Measurements from ENCODE around the gene EXOC3L2.

The EXOC3L2 gene

GRCh38 chr19:45178262-45179071, 66.7 kb downstream of the EXOC3L2 start, which contains the start of gene BLOC1S3:
BLOC1S3 (plus strand) TSS chr19:45178784; CDS start chr19:45179297, 513 bp downstream.
- H3K4me3 Mint-ChIP-seq = peak within 1 kb of the TSS; percentile 89 to 91 (median 90)
- no peaks in the 10 kb centered on the region for H3K9me3 Mint-ChIP-seq
- H3K27ac Mint-ChIP-seq = peak within 1 kb of the TSS; percentile 31 to 88 (median 71)
- TF ChIP-seq, protein P1, sequence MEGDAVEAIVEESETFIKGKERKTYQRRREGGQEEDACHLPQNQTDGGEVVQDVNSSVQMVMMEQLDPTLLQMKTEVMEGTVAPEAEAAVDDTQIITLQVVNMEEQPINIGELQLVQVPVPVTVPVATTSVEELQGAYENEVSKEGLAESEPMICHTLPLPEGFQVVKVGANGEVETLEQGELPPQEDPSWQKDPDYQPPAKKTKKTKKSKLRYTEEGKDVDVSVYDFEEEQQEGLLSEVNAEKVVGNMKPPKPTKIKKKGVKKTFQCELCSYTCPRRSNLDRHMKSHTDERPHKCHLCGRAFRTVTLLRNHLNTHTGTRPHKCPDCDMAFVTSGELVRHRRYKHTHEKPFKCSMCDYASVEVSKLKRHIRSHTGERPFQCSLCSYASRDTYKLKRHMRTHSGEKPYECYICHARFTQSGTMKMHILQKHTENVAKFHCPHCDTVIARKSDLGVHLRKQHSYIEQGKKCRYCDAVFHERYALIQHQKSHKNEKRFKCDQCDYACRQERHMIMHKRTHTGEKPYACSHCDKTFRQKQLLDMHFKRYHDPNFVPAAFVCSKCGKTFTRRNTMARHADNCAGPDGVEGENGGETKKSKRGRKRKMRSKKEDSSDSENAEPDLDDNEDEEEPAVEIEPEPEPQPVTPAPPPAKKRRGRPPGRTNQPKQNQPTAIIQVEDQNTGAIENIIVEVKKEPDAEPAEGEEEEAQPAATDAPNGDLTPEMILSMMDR (IDR thresholded peaks at IDR 0.05; ENCODE audit: unreplicated experiment in 3 of 3) = peak in 2 of 3 experiments; percentile 25 to 48
- H3K27me3 Mint-ChIP-seq (ENCODE audit: low read depth) = no peaks in the 10 kb centered on the region
- H3K4me1 Mint-ChIP-seq = peaks cover 19% of the 10 kb centered on the region
- peaks cover 4% of the 10 kb centered on the region for H3K36me3 Mint-ChIP-seq (ENCODE audit: low read depth)

DNA sequence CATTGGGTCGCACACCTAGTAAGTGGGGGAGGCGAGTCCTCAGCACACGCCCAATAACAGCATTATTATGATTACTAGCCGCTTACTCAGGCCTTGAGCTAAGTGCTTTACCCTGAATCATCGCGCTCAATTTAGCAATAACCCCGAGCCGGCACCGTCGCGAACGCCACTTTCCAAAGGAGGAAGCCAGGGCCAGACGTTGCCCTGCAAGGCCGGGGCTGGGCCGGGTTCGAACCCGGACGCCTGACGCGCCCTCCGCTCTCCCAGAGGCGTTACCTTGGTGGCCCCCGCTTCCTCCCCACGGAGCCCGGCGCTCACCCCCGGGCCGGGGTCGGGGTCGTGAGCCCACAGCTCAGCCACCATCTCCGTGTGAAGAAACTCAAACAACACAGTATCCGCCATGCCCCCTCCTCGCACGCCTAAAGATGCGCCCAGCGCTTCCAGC, 67.4 kb downstream of the EXOC3L2 start, which contains the start of gene TRAPPC6A:
Gene TRAPPC6A (minus strand): TSS at position 421 of the 445 bp plus-strand sequence. CDS start 19 bp downstream, at position 402.
- Mint-ChIP-seq H3K36me3 (ENCODE audit: low read depth) (peaks cover 4% of the 10 kb centered on the region), H3K9me3 (no peaks in the 10 kb centered on the region), H3K27me3 (ENCODE audit: low read depth) (no peaks in the 10 kb centered on the region), H3K4me3 (peak within 1 kb of the TSS; percentile 89 to 91 (median 90)), H3K4me1 (peaks cover 19% of the 10 kb centered on the region), H3K27ac (peak within 1 kb of the TSS; percentile 31 to 88 (median 71))
- TF ChIP-seq, protein P1 (IDR thresholded peaks at IDR 0.05; ENCODE audit: unreplicated experiment in 3 of 3) = no peak

DNA sequence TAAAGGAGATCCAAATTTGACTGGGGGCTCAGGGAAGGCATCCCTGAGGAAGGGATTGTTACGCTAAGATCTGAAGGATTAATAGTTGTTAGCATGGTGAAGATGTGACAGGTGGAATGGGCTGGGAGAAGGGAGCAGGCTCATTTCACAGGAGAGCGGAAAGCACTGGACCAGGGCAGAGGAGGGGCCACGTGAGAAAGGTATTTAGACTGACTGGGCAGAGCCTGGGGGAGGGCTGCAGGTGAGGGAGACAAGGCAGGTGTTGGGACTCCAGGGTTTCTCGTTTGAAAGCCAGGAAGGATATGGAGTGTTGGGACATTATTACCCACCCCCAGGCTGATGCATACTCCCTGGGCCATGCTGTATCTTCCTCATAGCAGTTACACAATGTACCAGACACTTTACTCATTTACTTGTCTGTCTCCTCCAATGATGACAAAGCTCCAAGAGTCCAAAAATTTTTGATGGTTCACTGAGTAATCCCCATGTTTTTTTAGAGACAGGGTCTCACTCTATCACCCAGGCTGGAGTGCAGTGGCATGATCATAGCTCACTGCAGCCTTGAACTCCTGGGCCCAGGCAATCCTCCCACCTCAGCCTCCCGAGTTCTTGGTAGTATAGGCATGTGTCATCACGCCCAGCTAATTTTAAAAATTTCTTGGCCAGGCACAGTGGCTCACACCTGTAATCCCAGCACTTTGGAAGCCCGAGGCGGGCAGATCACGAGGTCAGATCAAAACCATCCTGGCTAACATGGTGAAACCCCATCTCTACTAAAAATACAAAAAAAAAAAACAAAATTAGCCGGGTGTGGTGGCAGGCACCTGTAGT, 69.5 kb downstream of the EXOC3L2 start:
- H3K36me3 Mint-ChIP-seq (ENCODE audit: low read depth) = no peaks in the 10 kb centered on the region
- H3K27me3 Mint-ChIP-seq (ENCODE audit: low read depth) = no peaks in the 10 kb centered on the region
- peak overlapping the region in 2 of 3 experiments; percentile 40 to 82 for H3K27ac Mint-ChIP-seq
- peak overlapping the region; percentile 69 to 85 (median 81) for H3K4me3 Mint-ChIP-seq
- no peaks in the 10 kb centered on the region for H3K9me3 Mint-ChIP-seq
- peaks cover 11% of the 10 kb centered on the region for H3K4me1 Mint-ChIP-seq
- TF ChIP-seq, protein P1 (IDR thresholded peaks at IDR 0.05; ENCODE audit: unreplicated experiment in 3 of 3) = no peak

- Mint-ChIP-seq H3K27me3 (ENCODE audit: low read depth) (no peaks in the 10 kb centered on the region), H3K9me3 (no peaks in the 10 kb centered on the region)
Measured at GRCh38 chr19:45173816-45174215, 71.4 kb downstream of the EXOC3L2 start.

GRCh38 chr19:45172611-45173208, 72.5 kb downstream of the EXOC3L2 start:
- Mint-ChIP-seq H3K27me3 (ENCODE audit: low read depth) (no peaks in the 10 kb centered on the region), H3K9me3 (no peaks in the 10 kb centered on the region), H3K27ac (no peak overlapping the region), H3K36me3 (ENCODE audit: low read depth) (no peaks in the 10 kb centered on the region), H3K4me3 (no peak overlapping the region), H3K4me1 (peaks cover 6% of the 10 kb centered on the region)
- TF ChIP-seq, protein P1 (IDR thresholded peaks at IDR 0.05; ENCODE audit: unreplicated experiment in 3 of 3) = no peak

More at GRCh38 chr19:45173816-45174215, 71.4 kb downstream of the EXOC3L2 start:
- Mint-ChIP-seq H3K4me1 (peaks cover 11% of the 10 kb centered on the region), H3K36me3 (ENCODE audit: low read depth) (no peaks in the 10 kb centered on the region), H3K27ac (peak overlapping the region in 1 of 3 experiments; percentile 88), H3K4me3 (peak overlapping the region in 1 of 3 experiments; percentile 64)
- TF ChIP-seq, protein P1 (IDR thresholded peaks at IDR 0.05; ENCODE audit: unreplicated experiment in 3 of 3) = no peak
